B cell (primary cell): Measurements from ENCODE around the gene ACR. TPM values are rescaled to one million over a fixed set of nuclear protein-coding genes. Genes with fewer than 3 reads are reported as not detected.

Experiments
- ATAC-seq: fragments of 200-7000 bp; cut with Tn5 transposase; one replicate; pipeline ENCODE4 v1.10.0; 2021; ENCODE audit warnings: low read depth, mild to moderate bottlenecking, moderate number of reproducible peaks, moderate library complexity
- CTCF ChIA-PET: fragments of 350-600 bp; sonication (Branson Sonifier 250); formaldehyde crosslinking; loops from one replicate; lab custom pipeline; 2021; ENCODE audit warnings: antibody characterized with exemption, inconsistent platforms; lab: Charles Lee
- POLR2A ChIA-PET: fragments of 350-600 bp; sonication (Branson Sonifier 250); formaldehyde crosslinking; loops from one replicate; lab custom pipeline; 2021; ENCODE audit warnings: antibody characterized with exemption; lab: Charles Lee
- DNase-seq: peaks from one replicate; pipeline ENCODE4 v3.0.0; 2013
- H2AFZ ChIP-seq: 2 replicates; pipeline ENCODE4 v1.6.1; 2012; ENCODE audit warnings: mild to moderate bottlenecking, low read depth, low read length; ENCODE audit not compliant: insufficient read depth, poor library complexity, severe bottlenecking
- H3K27ac ChIP-seq, 2 donors: 1 replicate in 1 of 2; 2 replicates in 1 of 2; pipeline ENCODE4 v1.5.1; 2012 to 2013; ENCODE audit warnings: low read length in 2 of 2, mild to moderate bottlenecking in 2 of 2, moderate library complexity in 1 of 2
- H3K27me3 ChIP-seq, 4 experiments: fragments of 200-600 bp in 1 of 4; sonication (generic) in 1 of 4; replicated peaks in 1 of 4; 1 replicate in 2 of 4; 2 replicates in 2 of 4; pipeline versions ENCODE4 v1.6.1 to v1.7.0; 2013 to 2016; ENCODE audit warnings: low read length in 3 of 4, mild to moderate bottlenecking in 2 of 4, mixed read lengths in 1 of 4, moderate library complexity in 1 of 4; ENCODE audit not compliant: insufficient read depth in 4 of 4, control insufficient read depth in 3 of 4; ENCODE audit errors: control extremely low read depth in 1 of 4
- H3K36me3 ChIP-seq, 2 experiments: replicated peaks in 1 of 2; 1 replicate in 1 of 2; 2 replicates in 1 of 2; pipeline versions ENCODE4 v1.6.1 to v1.7.1; 2013; ENCODE audit warnings: low read length in 1 of 2; ENCODE audit not compliant: insufficient read depth in 2 of 2, control insufficient read depth in 1 of 2; ENCODE audit errors: control extremely low read depth in 1 of 2, extremely low read depth in 1 of 2
- H3K4me1 ChIP-seq, 2 donors: fragments of 200-600 bp in 1 of 2; sonication (generic) in 1 of 2; 1 replicate in 1 of 2; 2 replicates in 1 of 2; pipeline versions ENCODE4 v1.5.1 to v1.6.1; 2013 to 2017; ENCODE audit warnings: low read length in 2 of 2; ENCODE audit not compliant: control insufficient read depth in 2 of 2, insufficient read depth in 2 of 2
- H3K4me2 ChIP-seq: replicated peaks from 2 replicates; pipeline ENCODE3; 2012; ENCODE audit warnings: mild to moderate bottlenecking, low read depth, low read length; ENCODE audit not compliant: poor library complexity, severe bottlenecking
- H3K4me3 ChIP-seq, 5 experiments: fragments of 200-600 bp in 1 of 5; sonication (generic) in 1 of 5; 1 replicate in 3 of 5; 2 replicates in 2 of 5; pipeline versions ENCODE4 v1.5.1 to v1.7.0; 2011 to 2016; ENCODE audit warnings: low read length in 4 of 5, mild to moderate bottlenecking in 4 of 5, low read depth in 2 of 5, control low read depth in 1 of 5, moderate library complexity in 1 of 5; ENCODE audit not compliant: insufficient read depth in 1 of 5; ENCODE audit errors: control extremely low read depth in 1 of 5, extremely low read depth in 1 of 5
- H3K79me2 ChIP-seq: fragments of 200-600 bp; sonication (generic); one replicate; pipeline ENCODE4 v1.6.0; 2016; ENCODE audit warnings: low read length; ENCODE audit not compliant: control insufficient read depth, insufficient read depth
- H3K9ac ChIP-seq: fragments of 200-600 bp; sonication (generic); 2 replicates; pipeline ENCODE4 v1.6.1; 2017; ENCODE audit warnings: mild to moderate bottlenecking, low read length, moderate library complexity
- H3K9me3 ChIP-seq, 3 donors: one replicate each; pipeline versions ENCODE4 v1.6.1 to v1.7.1; 2013; ENCODE audit warnings: low read length in 2 of 3; ENCODE audit not compliant: control insufficient read depth in 2 of 3, insufficient read depth in 1 of 3; ENCODE audit errors: control extremely low read depth in 1 of 3
- H4K20me1 ChIP-seq: 2 replicates; pipeline ENCODE4 v1.6.0; 2012; ENCODE audit warnings: mild to moderate bottlenecking, low read length; ENCODE audit not compliant: insufficient read depth, control insufficient read depth, poor library complexity, severe bottlenecking
- H3K27ac Mint-ChIP-seq: one replicate; pipeline ENCODE4 v1.8.0; 2021; ENCODE audit warnings: mixed read lengths
- H3K27me3 Mint-ChIP-seq: one replicate; pipeline ENCODE4 v1.8.0; 2021; ENCODE audit warnings: mixed read lengths
- H3K4me1 Mint-ChIP-seq: one replicate; pipeline ENCODE4 v1.8.0; 2021; ENCODE audit warnings: mixed read lengths
- H3K4me3 Mint-ChIP-seq: one replicate; pipeline ENCODE4 v1.8.0; 2021; ENCODE audit warnings: mixed read lengths
- H3K9me3 Mint-ChIP-seq: one replicate; pipeline ENCODE4 v1.8.0; 2022; ENCODE audit warnings: mixed read lengths; ENCODE audit not compliant: insufficient read depth
- CTCF ChIP-seq: fragments of 200-600 bp; IDR thresholded peaks from one replicate; pipeline ENCODE4 v1.8.0; 2022; ENCODE audit warnings: antibody characterized with exemption, mild to moderate bottlenecking
- EZH2 ChIP-seq: IDR thresholded peaks from 2 replicates; pipeline ENCODE4 v1.6.1; 2012; ENCODE audit warnings: borderline replicate concordance, low read depth, mild to moderate bottlenecking, moderate library complexity, low read length; ENCODE audit not compliant: insufficient read depth, poor library complexity, severe bottlenecking
- WGBS: methylation state at CpG from one replicate; pipeline ENCODE4 v1.1.5; 2013; ENCODE audit warnings: missing lambda C conversion rate; ENCODE audit not compliant: insufficient coverage; 5-methylcytosine and 5-hydroxymethylcytosine counted together
- intact Hi-C: fragments of 100-400 bp; cut with micrococcal nuclease; formaldehyde crosslinking; loops from one replicate; pipeline ENCODE4 v1.10.0; 2022
- polyA plus RNA-seq: library from polyadenylated mRNA; depleted of rRNA; stranded (reverse); fragments of >200 nt; gene quantifications from 2 replicates; pipeline ENCODE4 v1.2.3, GENCODE V29; 2012
- total RNA-seq, 2 donors: library from RNA; stranded (reverse); fragments of 120-200 nt in 1 of 2; gene quantifications; 1 replicate in 1 of 2; 2 replicates in 1 of 2; pipeline versions ENCODE4 v1.2.3 to v1.2.4, GENCODE V29; 2013 to 2022

The ACR gene
- total and polyA plus RNA-seq, 2 donors (not counting 1 experiment from before 2014, with no cell fraction given) = not detected

- Histone ChIP-seq H2AFZ (no peak overlapping the region), H3K36me3 (no peaks in the 10 kb centered on the region), H3K27ac (no peak overlapping the region), H3K79me2 (no peaks in the 10 kb centered on the region), H3K9me3 (peaks cover 0 to 4% (median 0%) of the 10 kb centered on the region in 3 donors), H3K4me3 (no peak overlapping the region), H3K4me1 (peaks cover 8 to 12% of the 10 kb centered on the region in 2 donors), H4K20me1 (no peaks in the 10 kb centered on the region), H3K27me3 (no peaks in the 10 kb centered on the region), H3K4me2 (no peak overlapping the region), H3K9ac (no peak overlapping the region)
- Mint-ChIP-seq H3K27me3 (no peaks in the 10 kb centered on the region), H3K9me3 (no peaks in the 10 kb centered on the region), H3K27ac (no peak overlapping the region), H3K4me3 (no peak overlapping the region), H3K4me1 (peaks cover 7% of the 10 kb centered on the region)
- ChIA-PET POLR2A (no interaction called here), CTCF (no interaction called here)
- TF ChIP-seq EZH2 (no peak), CTCF (no peak)
- 93% methylated on average over 10 of the region's 12 CpGs for WGBS
- ATAC-seq (no peak), DNase-seq (no peak)
- intact Hi-C loops = no loop called here
These were observed 15.1 kb upstream of the ACR start for GRCh38 chr22:50722716-50723428.

GRCh38 chr22:50723991-50724390 is 14.0 kb upstream of the ACR start:
- Histone ChIP-seq H3K4me3 (no peak overlapping the region), H3K27me3 (no peaks in the 10 kb centered on the region), H3K36me3 (no peaks in the 10 kb centered on the region), H3K79me2 (no peaks in the 10 kb centered on the region), H4K20me1 (no peaks in the 10 kb centered on the region), H3K4me2 (peak overlapping the region; percentile 8), H2AFZ (peak overlapping the region; percentile 3), H3K27ac (no peak overlapping the region), H3K9ac (no peak overlapping the region), H3K9me3 (peaks cover 0 to 4% (median 0%) of the 10 kb centered on the region in 3 donors), H3K4me1 (peaks cover 8 to 12% of the 10 kb centered on the region in 2 donors)
- peak; percentile 54 for ATAC-seq
- no peaks in the 10 kb centered on the region for H3K27me3 Mint-ChIP-seq
- no peak overlapping the region for H3K27ac Mint-ChIP-seq
- WGBS = 47% methylated on average over 6 of the region's 7 CpGs
- CTCF ChIA-PET = no interaction called here
- intact Hi-C loops = no loop called here
- no peak overlapping the region for H3K4me3 Mint-ChIP-seq
- POLR2A ChIA-PET = no interaction called here
- peaks cover 7% of the 10 kb centered on the region for H3K4me1 Mint-ChIP-seq
- no peak for TF ChIP-seq EZH2
- no peak for TF ChIP-seq CTCF
- no peaks in the 10 kb centered on the region for H3K9me3 Mint-ChIP-seq
- DNase-seq = peak; percentile 40
